Fibroblast of the conjunctiva (primary cell): ENCODE data around the gene TBC1D13.
A peak's percentile ranks its signal among the peaks of the same experiment; 100 is the strongest.
"Not testable (repeated sequence)": the region's sequence is repeated elsewhere in the genome, so short reads cannot be mapped to it uniquely, and the experiment has no call there.

ENCODE experiments used
- DNase-seq: peaks from one replicate; pipeline ENCODE4 v3.0.0-alpha.2; 2010; ENCODE audit warnings: low read depth

The TBC1D13 gene

GRCh38 chr9:128785427-128785826 is 1.6 kb upstream of the TBC1D13 start:
- DNase-seq = no peak

DNA sequence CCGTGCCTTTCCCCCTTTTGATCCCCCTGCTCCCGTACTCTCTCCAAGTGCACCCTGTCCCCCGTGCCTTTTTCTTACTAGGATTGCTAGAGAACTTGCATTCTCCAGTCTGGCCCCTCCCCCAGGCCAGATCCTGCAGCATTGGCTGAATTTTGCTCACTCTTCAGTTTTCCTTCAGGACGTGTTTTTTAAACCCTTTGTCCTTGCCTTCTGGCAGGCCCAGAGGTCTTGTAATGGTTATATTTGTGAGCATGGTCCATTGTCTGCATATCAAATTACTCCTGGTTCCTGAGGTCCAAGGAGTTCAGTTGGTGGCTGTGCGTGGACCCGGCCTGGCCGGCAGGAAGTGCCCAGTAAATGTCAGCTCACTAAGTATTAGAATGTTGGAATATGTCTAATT is 606 bp downstream of the TBC1D13 start:
- no peak for DNase-seq

- DNase-seq = no peak
Observed at GRCh38 chr9:128788445-128788844, 1.4 kb downstream of the TBC1D13 start.

DNA sequence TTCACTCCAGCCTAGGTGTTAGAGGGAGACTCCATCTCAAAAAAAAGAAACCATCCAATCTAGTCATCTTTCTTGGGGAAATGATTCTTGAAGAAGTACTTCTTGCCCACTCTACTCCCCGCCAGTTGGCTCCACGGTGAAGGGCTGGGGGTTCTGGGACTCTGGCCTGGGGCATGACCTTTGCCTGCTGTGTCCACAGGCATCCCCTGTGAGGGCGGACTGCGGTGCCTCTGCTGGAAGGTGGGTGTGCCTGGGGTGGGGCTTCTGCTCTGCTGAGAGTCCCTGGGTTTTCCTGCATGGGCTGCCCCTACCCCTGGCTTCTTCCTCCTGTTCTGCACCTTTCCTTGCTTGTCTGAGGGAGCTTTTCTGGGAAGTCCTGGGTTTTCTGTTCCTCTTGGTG is 3.5 kb downstream of the TBC1D13 start:
- no peak for DNase-seq

- DNase-seq = no peak
Observed at GRCh38 chr9:128792134-128792533, 5.1 kb downstream of the TBC1D13 start.

DNA sequence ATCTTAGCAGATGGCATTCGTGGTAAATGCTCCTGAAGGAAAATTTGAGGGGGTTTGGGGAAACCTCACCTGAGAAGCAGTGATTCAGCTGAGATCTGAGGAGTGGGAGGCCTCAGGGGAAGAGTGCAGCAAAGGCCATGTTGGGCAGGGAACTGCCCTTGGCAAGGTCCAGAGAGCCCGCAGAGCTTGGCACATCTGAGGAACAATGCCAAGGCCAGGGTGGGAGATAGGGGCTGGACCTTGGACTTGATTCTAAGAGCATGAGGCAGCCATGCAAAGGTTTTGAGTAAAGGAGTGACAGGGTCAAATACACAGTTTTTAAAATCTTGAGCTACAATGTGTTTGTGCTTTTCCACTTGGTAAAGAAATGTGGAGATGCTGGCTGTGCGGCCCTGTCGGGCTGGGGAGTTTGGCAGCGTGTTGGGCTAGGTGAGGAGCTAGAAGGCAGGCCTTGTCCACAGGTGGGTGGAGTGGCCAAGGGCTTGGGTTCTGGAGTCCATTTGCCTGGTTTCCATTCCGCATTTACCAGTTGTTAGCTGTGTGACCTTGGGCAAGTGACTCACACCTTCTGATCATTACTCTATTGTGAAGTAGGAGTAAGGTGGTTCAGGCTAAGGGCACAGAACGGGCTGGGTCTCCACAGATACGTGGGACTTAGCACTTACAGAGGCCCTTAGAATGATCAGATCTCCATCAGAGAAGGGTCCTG is 6.1 kb downstream of the TBC1D13 start:
- no peak for DNase-seq

DNA sequence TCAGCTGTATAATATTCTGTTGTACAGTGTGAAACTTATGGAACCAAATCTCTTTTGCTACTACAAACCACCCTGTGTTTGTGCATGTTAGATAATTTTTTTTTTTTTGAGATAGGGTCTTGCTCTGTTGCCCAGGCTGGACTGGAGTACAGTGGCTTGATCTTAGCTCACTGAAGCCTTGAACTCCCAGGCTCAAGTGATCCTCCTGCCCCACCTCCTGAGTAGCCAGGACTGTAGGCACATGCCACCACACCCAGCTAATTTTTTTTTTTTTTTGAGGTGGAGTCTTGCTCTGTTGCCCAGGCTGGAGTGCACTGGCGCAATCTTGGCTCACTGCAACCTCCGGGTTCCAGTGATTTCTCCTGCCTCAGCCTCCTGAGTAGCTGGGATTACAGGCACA is 7.9 kb downstream of the TBC1D13 start:
- DNase-seq = not testable (repeated sequence)

DNA sequence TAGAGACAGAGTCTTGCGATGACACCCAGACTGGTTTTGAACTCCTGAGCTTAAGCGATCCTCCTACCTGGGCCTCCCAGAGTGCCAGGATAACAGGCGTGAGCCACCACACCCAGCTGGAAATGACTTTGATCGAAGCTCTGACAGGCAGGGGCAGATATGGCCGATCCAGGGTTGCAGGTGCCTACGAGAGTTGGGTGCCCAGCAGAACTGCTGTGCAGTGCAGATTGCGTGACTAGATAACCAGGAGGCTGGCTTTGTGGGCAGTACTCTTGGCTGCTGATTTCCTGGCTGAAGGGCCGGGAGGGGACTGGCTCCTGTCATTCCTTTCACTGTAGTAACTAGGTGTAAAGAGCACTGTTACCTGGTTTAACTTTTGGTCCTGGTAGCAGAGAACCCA is 11.8 kb downstream of the TBC1D13 start:
- no peak for DNase-seq

- DNase-seq = no peak
Observed at GRCh38 chr9:128800061-128800460, 13.0 kb downstream of the TBC1D13 start.

- DNase-seq = no peak
Observed at GRCh38 chr9:128802482-128802881, 15.4 kb downstream of the TBC1D13 start.

- no peak for DNase-seq
Observed at GRCh38 chr9:128805661-128806060, 18.6 kb downstream of the TBC1D13 start.

DNA sequence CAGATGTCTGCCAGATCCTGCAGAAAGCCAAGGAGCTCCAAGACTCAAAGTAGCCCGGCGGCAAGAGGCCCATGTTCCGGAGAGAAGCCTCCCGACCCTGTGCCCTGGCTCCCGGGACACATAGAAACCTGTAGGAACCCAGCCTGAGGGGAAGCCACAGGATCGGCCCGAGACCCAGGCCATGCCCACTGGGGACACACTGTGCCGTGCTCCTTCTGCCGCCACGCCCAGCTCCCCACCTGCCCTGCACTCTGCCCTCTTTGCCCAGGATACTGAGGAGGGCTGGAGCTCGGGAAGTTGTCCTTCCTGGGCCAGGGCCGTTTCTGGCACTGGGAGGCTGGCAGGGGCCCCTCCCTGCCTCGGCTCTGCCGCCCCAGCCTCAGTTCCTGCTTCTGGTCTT is 20.8 kb downstream of the TBC1D13 start:
- DNase-seq = no peak

DNA sequence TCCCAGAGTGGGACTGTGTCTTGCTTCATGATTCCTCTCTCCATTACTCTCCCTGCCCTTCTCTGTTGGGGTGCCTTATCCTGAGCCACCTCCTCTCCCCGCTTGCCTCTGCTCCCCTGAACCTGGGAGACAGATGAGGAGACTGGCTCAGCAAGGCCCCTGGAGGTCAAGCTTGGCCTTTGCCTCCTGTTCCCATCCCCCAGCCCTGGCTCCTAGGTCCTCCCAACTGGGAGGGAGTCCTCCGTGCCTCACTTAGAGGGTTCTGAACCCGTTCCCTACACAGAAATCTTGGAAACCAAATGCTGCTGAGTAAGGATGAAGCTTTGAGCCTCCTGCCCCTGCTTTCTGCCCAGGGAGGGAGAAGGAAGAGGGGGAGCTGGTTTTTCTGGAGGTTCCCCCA is 21.5 kb downstream of the TBC1D13 start:
- DNase-seq = no peak

- DNase-seq = no peak
Observed at GRCh38 chr9:128809036-128809599, 22.1 kb downstream of the TBC1D13 start.

GRCh38 chr9:128809831-128810230 is 22.8 kb downstream of the TBC1D13 start:
- no peak for DNase-seq

GRCh38 chr9:128810873-128811272 is 23.8 kb downstream of the TBC1D13 start:
- DNase-seq = no peak

DNA sequence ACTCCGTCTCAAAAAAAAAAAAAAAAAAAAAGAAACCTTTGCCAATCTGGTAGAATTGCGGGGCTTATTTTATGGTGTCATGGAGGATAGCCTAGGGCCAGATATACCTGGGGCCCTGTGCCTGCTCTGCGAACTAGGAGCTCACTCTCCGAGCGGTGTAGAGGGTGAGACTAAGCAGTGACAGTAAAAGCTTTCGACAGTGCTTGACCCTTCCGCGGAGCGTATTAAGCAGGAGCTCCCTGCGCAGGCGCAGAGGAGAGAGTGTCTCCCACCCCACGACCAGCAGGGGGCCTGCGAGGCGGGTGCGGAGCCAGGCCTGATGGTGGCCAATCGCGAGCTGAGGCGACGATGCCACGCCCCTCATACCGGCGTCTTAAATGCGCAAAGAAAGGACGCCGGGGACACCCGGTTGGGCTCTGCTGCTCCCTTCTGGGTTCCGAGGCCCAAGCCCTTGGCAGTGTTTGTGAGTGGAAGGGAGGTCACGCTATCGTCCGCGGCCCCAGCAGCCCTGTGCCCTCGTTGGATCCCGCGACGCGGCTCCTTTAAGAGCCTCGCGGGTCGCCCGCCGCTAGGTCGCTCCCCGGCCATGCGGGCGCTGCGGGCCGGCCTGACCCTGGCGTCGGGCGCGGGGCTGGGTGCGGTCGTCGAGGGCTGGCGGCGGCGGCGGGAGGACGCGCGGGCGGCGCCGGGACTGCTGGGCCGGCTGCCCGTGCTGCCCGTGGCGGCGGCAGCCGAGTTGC is 31.2 kb downstream of the TBC1D13 start, which contains the start of gene ENDOG:
Gene ENDOG, plus strand, starts transcription at position 402 of the 740 bp plus-strand sequence. Its CDS starts 185 bp downstream, at position 587.
- peak; percentile 94 for DNase-seq

DNA sequence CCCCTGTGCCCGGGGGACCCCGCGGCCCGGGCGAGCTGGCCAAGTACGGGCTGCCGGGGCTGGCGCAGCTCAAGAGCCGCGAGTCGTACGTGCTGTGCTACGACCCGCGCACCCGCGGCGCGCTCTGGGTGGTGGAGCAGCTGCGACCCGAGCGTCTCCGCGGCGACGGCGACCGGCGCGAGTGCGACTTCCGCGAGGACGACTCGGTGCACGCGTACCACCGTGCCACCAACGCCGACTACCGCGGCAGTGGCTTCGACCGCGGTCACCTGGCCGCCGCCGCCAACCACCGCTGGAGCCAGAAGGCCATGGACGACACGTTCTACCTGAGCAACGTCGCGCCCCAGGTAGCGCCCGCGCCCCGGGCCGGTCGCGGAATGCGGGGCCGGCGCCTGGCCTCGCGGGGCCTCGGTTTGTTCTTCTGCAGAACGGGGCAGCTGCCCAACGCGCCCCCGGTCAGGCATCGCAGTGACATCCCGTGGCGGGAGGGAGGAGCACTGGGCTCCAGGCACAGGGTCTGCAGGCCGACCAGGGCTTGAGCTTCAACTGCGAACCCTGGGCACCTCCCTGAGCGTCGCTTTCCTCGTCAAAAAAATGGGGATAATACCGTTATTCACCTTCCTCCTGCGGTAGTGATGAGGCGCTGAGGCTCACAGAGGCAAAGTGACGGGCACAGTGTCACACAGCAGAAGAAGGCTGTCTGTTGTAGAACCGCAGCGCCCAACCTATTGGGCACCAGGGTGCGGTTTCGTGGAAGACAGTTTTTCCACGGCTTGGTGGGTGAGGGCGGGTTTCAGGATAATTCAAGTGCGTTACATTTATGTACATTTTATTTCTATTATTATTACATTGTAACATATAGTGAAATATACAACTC is 32.0 kb downstream of the TBC1D13 start:
- DNase-seq = no peak

GRCh38 chr9:128819716-128820664 is 32.9 kb downstream of the TBC1D13 start:
- DNase-seq = no peak

DNA sequence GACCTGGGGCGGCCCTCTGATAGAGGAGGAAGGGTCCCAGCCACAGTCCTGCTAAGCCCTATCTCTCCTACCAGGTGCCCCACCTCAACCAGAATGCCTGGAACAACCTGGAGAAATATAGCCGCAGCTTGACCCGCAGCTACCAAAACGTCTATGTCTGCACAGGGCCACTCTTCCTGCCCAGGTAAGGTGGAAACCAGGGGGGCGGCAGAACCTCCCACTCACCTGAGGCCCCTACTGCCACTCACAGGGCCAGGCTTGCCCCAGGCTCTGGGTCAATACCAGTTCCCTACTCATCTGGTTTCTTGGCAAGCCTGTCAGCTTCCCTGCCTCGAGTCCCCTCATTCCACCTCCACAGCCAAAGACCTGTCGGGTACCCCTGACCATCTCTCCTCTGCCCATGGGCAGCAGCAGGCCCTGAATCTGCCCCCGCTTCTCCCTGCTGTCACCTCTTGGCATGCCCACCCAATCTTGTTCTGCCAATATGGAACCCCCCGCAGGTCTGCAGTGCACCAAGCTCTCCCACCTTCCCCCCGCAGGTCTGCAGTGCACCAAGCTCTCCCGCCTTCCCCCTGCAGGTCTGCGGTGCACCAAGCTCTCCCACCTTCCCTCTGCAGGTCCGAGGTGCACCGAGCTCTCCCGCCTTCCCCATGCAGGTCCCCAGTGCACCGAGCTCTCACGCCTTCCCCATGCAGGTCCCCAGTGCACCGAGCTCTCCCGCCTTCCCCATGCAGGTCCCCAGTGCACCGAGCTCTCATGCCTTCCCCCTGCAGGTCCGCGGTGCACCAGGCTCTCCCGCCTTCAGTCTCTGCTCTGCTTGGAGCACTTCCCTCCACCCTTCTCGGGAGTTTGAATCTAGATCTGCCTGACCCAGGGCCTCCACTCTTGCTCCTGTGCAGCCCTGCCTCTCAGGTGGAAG is 33.9 kb downstream of the TBC1D13 start:
- DNase-seq = no peak
